HG02678 (cell line): ENCODE data around the gene NR6A1.

ENCODE experiments used
- ATAC-seq: cut with Tn5 transposase; IDR thresholded peaks from one replicate; pipeline ENCODE4 v1.9.1; 2021; ENCODE audit warnings: mild to moderate bottlenecking, moderate library complexity; ENCODE audit not compliant: unreplicated experiment

NR6A1 gene

GRCh38 chr9:124797343-124798103, 26.4 kb upstream of the NR6A1 start:
- ATAC-seq: no peak

GRCh38 chr9:124795881-124796431, 24.8 kb upstream of the NR6A1 start:
- ATAC-seq: no peak

- no peak for ATAC-seq
These were observed 23.9 kb upstream of the NR6A1 start for GRCh38 chr9:124794902-124795491.

- ATAC-seq: no peak
These were observed 22.0 kb upstream of the NR6A1 start for GRCh38 chr9:124793015-124793541.

- no peak for ATAC-seq
These were observed 21.3 kb upstream of the NR6A1 start for GRCh38 chr9:124792257-124793014.

GRCh38 chr9:124790801-124791505, 19.8 kb upstream of the NR6A1 start:
- ATAC-seq: no peak

- ATAC-seq: no peak
These were observed 19.2 kb upstream of the NR6A1 start for GRCh38 chr9:124790301-124790700.

- no peak for ATAC-seq
These were observed 18.4 kb upstream of the NR6A1 start for GRCh38 chr9:124789531-124789930.

GRCh38 chr9:124788542-124789217, 17.6 kb upstream of the NR6A1 start:
- no peak for ATAC-seq

GRCh38 chr9:124786881-124787573, 15.9 kb upstream of the NR6A1 start:
- no peak for ATAC-seq

- no peak for ATAC-seq
These were observed 13.4 kb upstream of the NR6A1 start for GRCh38 chr9:124784509-124784908.

- no peak for ATAC-seq
These were observed 12.7 kb upstream of the NR6A1 start for GRCh38 chr9:124783830-124784229.

GRCh38 chr9:124782661-124783574, 11.8 kb upstream of the NR6A1 start:
- no peak for ATAC-seq

GRCh38 chr9:124781967-124782660, 11.0 kb upstream of the NR6A1 start:
- ATAC-seq: no peak

- ATAC-seq: no peak
These were observed 9.6 kb upstream of the NR6A1 start for GRCh38 chr9:124780757-124781151.

GRCh38 chr9:124780060-124780756, 9.1 kb upstream of the NR6A1 start:
- ATAC-seq: no peak

GRCh38 chr9:124779368-124780059, 8.4 kb upstream of the NR6A1 start:
- ATAC-seq: no peak
